HG03060 (cell line): Measurements from ENCODE around the gene SLC25A12.

Experiments used
- ATAC-seq: cut with Tn5 transposase; IDR thresholded peaks from one replicate; pipeline ENCODE4 v1.9.1; 2021; ENCODE audit warnings: low read depth, moderate number of reproducible peaks; ENCODE audit not compliant: unreplicated experiment

The SLC25A12 gene

DNA sequence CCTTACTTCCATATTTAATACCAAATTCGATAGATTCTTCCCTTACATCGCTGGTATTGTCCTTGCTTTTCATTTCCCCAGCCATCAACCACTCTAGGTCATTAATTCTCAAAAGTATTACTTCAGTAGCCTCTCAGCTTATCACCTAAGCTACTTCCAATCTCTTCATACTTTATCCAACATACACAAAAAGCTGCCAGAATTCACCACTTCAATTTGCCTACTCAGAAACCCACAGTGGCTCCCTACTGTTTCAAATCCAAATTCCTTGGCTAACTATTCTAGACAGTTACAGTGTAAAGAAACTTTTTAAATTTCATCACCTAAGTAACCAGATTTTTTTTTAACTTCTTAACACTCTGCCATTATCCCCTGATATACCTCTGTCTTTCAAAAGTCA is 4.7 kb downstream of the SLC25A12 start:
- ATAC-seq: no peak

- ATAC-seq: no peak
These were observed 10.7 kb downstream of the SLC25A12 start for GRCh38 chr2:171883275-171883893.

GRCh38 chr2:171882089-171882769 is 11.8 kb downstream of the SLC25A12 start:
- ATAC-seq: no peak

DNA sequence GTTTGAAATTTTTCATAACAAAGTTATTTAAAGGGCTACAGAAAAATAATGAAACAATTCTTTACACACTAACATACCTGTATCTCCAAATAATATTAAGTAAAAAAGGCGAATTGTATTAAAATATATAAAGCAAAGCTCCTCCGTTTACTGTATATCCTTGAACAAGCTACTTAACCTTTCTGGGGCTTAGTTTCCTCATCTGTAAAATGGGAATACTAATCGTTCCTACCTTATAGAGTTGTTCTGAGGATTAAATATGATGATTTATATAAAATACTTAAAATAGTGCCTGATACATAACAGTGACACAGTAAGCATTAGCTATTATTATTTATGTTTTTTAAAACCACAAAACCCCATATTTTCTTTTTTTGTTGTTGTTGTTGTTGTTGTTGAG is 13.3 kb downstream of the SLC25A12 start:
- ATAC-seq: no peak

DNA sequence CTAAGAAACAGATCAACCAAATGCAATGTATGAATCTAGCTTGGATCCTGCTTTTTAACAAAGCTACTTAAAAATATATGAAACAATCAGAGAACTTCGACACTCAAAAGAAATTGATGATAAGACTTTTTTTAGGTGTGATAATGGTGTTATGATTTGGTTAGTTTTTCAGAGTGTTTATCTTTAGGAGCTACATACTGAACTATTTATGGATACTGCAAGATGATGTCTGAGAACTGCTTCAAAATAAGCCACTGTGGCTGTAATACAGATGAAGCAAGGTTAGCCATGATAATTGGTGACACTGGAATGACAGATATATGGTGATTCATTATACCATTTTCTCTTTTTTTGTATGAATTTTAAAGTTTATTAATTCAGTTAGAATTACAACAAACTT is 14.2 kb downstream of the SLC25A12 start:
- no peak for ATAC-seq

DNA sequence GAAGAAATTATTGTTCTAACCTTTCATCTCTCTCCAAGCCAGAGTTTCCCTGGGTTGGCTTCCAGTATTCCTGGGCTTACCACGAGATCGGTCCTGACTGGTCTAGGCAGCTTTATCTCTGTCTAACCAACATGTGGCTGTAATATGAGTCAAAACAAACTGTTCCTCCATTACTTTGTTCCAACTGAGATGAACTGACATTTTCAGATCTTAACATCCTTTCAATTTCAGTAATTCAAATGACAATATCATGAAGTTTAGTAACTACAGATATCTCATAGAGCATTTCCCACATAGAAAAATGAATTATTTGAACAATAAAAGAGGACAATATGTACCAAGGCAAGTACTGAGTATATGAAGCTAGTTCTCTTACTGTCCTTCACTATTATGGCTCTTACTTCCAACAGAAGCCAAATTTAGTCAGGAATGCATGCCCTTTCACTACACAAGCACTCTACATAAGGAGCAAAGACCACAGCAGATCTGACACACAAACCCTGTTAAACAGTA is 15.5 kb downstream of the SLC25A12 start:
- no peak for ATAC-seq

- no peak for ATAC-seq
These were observed 19.1 kb downstream of the SLC25A12 start for GRCh38 chr2:171874963-171875362.

DNA sequence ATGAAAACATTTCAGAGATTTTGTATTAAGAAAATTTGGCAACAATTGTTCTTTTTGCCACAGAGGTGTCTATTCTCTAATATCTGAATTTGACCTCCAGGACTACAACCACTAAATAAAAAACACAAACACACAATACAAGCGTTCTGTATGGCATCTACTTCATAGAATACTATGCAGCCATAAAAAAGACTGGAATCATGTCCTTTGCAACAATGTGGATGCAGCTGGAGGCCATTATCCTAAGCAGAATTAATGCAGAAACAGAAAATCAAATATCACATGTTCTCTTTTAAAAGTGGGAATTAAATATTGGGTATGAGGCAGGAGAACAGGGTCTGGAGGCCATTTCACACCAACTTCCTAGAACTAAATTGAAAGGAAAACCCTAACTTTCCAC is 19.5 kb downstream of the SLC25A12 start:
- ATAC-seq: no peak

GRCh38 chr2:171864357-171864985 is 29.6 kb downstream of the SLC25A12 start:
- no peak for ATAC-seq

DNA sequence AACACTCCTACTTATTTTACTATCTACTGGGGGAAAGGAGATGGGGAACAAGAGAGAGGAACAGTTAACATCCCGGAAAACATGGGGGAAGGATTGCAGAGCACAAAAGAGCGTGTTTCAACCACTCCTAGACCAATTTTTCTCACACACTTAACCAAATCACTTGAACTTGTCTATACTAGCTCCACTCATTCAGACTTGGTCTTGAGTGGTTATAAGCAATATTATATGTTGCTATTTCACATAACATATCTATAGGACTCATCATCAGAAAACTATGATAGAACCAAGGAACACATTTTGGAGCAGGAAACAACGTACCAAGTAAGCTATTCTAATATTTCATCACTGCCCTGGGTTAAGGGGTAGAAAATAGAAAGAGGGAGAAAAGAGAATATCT is 31.5 kb downstream of the SLC25A12 start:
- no peak for ATAC-seq

GRCh38 chr2:171858397-171858958 is 35.6 kb downstream of the SLC25A12 start:
- ATAC-seq: no peak

DNA sequence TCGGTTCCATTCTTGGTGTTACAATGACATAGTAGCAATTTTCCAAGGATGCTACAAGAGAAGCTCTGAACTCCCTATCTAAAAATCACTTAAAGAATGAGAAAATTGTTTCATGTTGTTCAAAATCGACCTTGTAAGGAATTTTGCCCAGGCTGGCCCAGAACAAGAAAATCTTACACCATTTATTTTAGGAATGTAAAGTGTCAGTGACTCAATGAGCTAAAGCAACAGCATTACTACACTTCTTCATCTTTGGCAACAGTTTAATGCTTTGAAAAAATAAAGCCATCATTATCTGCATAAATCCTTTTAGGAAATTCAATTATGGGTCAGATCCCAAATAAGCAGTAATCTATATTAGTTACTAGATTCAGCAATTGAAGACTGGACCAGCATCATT is 38.6 kb downstream of the SLC25A12 start:
- no peak for ATAC-seq

DNA sequence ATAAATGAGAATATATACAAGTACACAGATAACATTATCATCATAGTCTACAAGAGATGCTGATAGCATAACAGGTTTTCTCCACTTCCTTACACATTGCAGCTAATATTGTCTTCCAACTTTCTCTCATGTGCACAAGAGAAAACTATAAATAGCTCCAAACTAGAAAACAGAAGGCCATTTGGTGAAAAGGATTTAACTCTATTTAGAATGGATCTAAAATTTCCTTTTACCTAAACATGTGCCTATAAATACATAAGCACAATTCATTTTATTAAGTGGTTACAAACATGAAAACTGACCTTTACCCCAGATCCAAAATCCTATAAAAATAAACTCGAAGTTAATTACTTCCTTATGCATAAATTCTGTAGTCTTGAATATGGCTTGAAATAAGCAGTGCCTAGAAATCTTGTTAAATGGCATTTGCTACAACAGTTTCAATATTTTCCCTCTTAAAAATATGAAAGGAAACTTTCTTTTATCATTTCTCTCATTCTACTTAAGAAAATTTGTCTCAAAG is 41.6 kb downstream of the SLC25A12 start:
- ATAC-seq: no peak

DNA sequence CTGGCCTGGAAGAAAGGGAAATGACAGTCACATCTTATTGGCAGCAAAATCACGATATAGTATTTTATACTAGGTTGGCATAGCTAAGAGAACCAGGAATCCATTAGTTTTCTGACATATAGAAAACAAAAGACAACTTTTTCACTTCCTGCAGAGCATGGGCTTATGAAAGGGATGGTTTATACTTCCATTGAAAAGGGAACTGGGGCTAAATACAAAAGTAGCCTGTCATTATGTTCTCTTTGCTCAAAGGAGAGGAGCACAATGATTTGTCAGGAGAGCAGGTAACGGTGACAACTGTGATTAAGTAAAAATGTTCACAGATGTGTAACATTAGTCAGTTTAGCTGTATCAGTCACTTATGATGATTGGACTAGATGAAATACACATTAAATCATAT is 46.4 kb downstream of the SLC25A12 start:
- ATAC-seq: no peak

GRCh38 chr2:171846894-171847293 is 47.1 kb downstream of the SLC25A12 start:
- no peak for ATAC-seq

GRCh38 chr2:171841996-171842395 is 52.0 kb downstream of the SLC25A12 start:
- no peak for ATAC-seq

DNA sequence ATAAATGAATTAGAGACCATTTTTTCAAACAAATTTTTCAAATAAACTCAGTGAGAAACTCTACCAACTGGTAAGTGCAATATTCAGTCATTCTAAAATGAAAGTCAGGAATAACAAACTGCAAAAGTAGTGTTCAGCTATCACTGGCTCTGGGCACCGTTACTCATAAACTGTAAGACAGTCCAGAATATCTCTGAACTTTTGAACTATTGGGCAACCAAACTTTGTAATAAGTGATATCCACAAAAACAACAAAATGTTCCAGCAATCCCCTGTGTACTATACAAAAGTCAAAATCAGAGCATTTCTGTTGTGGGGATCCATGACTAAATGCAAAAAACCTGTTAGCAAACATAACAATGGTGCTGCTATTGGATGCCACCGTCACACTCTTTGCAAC is 56.3 kb downstream of the SLC25A12 start:
- no peak for ATAC-seq

DNA sequence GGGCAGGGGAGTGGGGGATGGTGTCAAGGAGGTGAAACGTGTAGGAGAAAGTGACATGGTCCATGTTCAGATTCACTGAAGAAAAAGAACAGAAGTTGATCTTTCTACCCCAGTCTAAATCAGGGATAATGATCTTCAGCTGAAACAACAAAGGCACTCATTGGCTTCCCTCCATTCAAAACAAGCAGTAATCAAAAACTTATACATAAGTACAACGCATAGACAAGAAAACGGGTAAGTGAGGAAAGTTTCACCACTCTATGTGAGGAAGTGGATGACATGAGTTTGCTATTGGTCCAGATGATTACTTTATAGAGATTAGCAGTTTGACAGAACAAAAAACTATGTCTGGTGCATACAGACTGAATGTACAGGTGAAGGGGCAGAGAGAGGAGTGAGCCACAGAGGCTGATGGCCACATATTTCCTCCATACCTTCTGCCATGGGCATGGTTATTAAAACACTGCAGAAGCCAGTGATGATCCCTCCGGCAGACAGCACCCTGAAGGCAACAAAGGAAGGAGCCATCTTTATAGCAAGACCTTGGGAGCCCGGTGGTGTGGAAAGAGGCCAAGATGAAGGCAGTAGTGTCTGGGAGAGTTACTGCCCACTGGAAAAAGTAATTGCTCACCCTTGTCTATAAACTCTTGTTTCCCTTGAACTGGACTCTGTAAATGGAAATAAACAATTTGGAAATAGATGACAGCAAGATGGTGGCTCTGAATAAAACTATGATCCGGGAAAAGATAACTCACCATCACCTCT is 57.7 kb downstream of the SLC25A12 start:
- ATAC-seq: no peak

- ATAC-seq: no peak
These were observed 58.7 kb downstream of the SLC25A12 start for GRCh38 chr2:171835386-171835785.

DNA sequence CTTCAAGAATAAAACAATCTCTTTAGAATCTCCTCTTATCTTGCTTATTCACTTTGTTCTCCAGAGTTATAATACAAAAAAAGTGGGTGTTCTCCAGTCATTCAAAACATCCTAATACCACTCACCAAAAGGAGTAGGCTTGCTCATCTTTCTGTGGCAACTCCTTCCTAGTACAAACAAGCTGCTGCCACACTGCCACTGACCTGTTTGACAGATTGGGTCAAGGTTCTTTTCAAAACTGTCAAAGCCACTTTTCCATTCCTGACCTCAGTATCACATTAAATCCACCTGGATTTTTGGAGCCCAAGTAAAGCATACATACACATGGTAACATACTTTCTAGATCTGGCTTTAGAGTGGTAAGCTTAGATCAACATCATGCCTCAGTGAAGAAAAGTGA is 59.8 kb downstream of the SLC25A12 start:
- no peak for ATAC-seq

GRCh38 chr2:171832489-171832888 is 61.6 kb downstream of the SLC25A12 start:
- no peak for ATAC-seq
